ES-I3 (cell line): ENCODE measurements around the gene USH2A.

ENCODE experiments used
- H3K36me3 ChIP-seq: 2 replicates; pipeline ENCODE4 v1.6.1; 2013; ENCODE audit warnings: mild to moderate bottlenecking, low read length, control low read depth, moderate library complexity; ENCODE audit not compliant: insufficient read depth
- H3K4me1 ChIP-seq: 2 replicates; pipeline ENCODE4 v1.6.1; 2013; ENCODE audit warnings: mild to moderate bottlenecking, control low read depth, low read length; ENCODE audit not compliant: insufficient read depth
- H3K9ac ChIP-seq: 2 replicates; pipeline ENCODE4 v1.6.1; 2013; ENCODE audit warnings: low read depth, mild to moderate bottlenecking, low read length, moderate library complexity
- H3K9me3 ChIP-seq: 2 replicates; pipeline ENCODE4 v1.6.1; 2013; ENCODE audit warnings: mild to moderate bottlenecking, low read length, moderate library complexity; ENCODE audit not compliant: control insufficient read depth, insufficient read depth

Gene USH2A

DNA sequence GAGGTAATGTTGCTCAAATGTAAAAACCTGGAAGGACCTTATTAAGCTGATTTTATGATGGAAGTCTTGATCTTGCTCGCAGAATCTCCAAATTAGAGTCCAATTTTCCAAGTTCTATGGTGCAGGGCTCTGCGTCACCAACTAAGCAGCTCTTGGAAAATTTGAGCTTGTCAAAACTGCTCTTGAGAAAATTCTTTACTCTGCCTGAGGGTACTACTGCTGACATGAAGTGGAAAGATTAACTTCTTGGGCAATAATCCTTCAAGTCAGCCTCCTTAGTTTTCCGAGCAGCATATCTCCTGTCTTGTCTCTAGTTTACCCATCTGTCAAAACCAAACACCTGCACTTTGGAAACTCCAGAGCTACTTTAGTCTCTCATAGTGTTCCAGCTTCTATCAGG, 562.4 kb downstream of the USH2A start:
- no peak overlapping the region for H3K9ac ChIP-seq
- no peaks in the 10 kb centered on the region for H3K36me3 ChIP-seq
- H3K9me3 ChIP-seq, result no peaks in the 10 kb centered on the region; the same call in 1 of the 2 replicates
- H3K4me1 ChIP-seq, result no peaks in the 10 kb centered on the region

DNA sequence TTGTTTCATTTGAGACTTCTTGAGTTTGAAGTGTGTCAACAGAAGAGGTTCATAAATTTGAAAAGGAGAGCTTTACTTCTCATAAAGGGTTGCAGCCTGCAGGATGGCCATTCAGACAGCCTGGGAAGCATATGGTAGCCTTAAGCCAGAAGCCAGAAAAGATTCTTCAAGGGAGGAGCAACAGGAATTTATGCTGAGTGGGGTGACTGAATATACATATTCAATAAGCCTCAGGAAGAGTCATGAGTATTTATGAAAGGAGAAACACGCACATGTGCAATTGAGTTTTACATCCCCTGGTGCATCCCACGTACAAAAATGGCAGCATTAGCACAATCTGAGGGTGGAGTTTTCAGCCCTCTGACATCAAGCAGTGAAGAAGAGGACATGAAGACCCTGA, 565.9 kb downstream of the USH2A start:
- H3K9ac ChIP-seq, result no peak overlapping the region
- no peaks in the 10 kb centered on the region for H3K36me3 ChIP-seq
- peaks cover 7% of the 10 kb centered on the region for H3K9me3 ChIP-seq
- no peaks in the 10 kb centered on the region for H3K4me1 ChIP-seq

DNA sequence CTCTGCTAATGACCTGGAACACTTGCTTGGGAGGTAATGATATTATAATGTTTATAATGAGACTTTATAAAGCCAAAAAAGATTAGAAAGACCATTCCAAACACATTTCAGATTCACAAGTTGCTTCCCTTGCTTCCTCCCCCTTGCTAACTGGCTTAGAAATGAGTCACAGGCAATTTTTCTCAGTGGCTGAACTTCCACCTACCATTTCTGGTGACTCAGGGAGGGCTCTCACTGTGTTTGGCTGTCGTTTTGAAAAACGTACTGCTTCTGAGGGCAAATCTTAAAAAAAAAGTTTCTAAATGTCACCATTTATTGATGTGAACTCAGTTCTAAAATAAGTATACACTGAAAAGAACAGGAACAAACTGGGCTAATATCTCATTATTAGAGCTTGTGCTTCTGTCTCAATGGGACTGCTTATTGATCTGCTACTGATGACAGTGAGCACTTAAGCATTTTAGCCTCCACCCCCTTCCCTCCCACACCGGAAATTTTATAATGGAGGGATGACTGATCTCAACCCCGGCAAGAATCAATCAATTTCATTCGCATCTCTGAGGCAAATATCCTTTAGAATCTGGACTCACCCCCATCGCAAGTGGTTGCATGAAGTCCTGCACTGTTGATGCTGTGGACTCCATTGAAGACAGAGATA, 577.9 kb downstream of the USH2A start:
- Histone ChIP-seq H3K9me3 (no peaks in the 10 kb centered on the region; the same call in 1 of the 2 replicates), H3K4me1 (no peaks in the 10 kb centered on the region), H3K9ac (no peak overlapping the region), H3K36me3 (no peaks in the 10 kb centered on the region; the same call in 1 of the 2 replicates)

DNA sequence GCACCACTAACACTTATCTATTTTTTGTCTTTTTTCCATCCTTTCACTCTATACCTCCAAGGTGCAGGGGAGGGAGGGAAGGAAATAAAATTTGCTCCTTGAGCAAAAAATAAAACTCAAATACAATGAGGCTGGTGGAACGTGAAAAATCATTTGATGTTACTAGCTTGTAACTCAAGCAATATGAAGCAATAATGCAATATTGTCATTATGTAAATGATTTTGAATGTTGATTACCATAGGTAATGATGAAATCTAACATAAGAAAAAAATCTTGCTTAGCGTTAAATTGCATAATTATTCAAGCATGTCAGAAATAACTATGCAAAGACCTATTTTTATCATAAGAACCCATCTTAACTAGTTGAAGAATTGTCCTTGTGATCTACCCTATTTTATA, 578.5 kb downstream of the USH2A start:
- H3K9ac ChIP-seq, result no peak overlapping the region
- no peaks in the 10 kb centered on the region; the same call in 1 of the 2 replicates for H3K9me3 ChIP-seq
- no peaks in the 10 kb centered on the region; the same call in 1 of the 2 replicates for H3K36me3 ChIP-seq
- H3K4me1 ChIP-seq, result no peaks in the 10 kb centered on the region

DNA sequence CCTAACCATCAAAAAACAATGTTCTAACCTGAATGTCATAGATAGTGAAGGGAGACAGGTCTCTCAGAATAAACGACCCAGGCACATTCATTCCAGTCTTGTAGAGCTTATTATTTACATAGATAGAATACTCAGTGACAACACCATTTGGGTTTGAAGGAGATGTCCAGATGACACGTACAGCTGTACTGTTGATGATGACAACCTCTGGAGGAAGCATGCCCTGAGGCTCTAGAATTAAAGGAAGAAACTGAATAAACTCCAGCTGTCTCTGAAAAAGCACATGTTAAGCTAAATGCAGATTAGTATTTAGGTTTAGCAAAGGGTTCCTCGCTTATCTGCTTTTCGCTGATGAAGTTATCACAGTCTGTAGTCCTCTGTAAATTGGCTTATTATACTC, 579.0 kb downstream of the USH2A start:
- H3K9me3 ChIP-seq, result no peaks in the 10 kb centered on the region; the same call in 1 of the 2 replicates
- no peaks in the 10 kb centered on the region; the same call in 1 of the 2 replicates for H3K36me3 ChIP-seq
- no peak overlapping the region for H3K9ac ChIP-seq
- no peaks in the 10 kb centered on the region for H3K4me1 ChIP-seq

DNA sequence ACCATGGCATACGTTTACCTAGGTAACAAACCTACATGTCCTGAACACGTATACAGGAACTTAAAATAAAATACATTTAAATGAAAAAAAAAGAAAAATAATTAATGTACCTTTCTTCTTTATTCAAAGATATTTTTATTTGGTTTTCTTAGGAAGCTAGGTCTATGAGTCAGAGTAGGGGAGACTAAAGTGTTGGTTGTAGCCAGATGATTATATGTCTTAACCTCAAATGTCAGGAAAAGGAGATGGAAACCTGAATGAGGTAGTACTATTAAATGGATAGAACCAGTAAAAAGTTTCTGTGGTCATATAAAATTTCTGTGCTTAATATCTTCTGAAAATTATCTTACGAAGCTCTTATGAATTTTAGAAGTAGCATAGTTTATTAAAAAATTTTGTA, 580.3 kb downstream of the USH2A start:
- Histone ChIP-seq H3K9ac (no peak overlapping the region), H3K36me3 (no peaks in the 10 kb centered on the region; the same call in 1 of the 2 replicates)

DNA sequence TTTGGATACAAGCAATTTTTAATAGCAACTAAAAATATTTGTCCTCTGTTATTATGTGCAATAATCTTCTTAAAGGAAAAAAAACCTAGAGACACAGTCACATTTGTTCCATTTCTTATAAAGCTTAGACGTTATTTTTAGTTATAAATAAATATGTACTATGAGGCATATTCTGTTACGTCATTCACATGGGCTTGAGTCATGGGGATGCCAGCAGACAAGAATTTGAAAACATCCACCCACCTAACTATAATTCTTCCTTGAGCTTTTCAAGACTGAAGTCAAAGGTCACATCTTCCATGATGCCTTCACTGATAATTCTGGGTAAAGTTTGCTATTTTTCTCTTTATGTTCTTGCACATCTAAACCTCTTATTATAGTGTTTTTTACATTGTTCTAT, 587.3 kb downstream of the USH2A start:
- Histone ChIP-seq H3K4me1 (no peaks in the 10 kb centered on the region; the same call in 1 of the 2 replicates), H3K36me3 (no peaks in the 10 kb centered on the region), H3K9ac (no peak overlapping the region), H3K9me3 (no peaks in the 10 kb centered on the region; the same call in 1 of the 2 replicates)

More for the DNA sequence above, 580.3 kb downstream of the USH2A start:
- Histone ChIP-seq H3K9me3 (no peaks in the 10 kb centered on the region; the same call in 1 of the 2 replicates), H3K4me1 (no peaks in the 10 kb centered on the region)

DNA sequence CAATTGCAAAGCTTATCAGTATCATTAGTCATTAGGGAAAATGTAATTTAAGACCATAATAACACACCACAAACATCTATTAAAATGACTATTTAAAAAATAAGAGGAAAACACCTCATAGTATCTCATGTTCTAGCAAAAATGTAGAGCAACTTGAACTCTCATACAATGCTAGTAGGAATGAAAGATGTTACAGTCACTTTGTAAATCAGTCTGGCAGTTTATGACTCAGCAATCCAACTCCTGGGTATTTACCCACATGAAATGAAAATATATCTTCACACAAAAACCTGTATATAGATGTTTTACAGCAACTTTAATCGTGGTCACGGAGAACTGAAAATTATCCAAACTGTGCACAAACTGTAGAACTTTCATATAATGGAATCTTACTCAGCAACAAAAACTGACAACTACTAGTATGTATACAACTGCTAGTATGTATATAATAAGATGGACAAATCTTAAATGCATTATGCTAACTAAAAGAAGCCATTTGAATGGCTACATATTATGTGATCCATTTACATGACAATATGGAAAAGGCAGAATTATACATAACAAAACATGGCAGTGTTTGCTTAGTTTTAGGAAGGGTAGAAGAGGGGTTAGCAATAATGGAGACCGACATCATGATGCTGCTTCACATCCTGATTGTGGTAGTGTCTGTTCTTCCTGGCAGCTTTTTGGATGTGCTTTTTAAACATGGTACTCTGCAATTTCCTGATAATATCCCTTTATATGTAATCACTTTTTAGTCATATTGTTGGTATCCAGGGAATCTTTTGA, 589.1 kb downstream of the USH2A start:
- Histone ChIP-seq H3K4me1 (no peaks in the 10 kb centered on the region; the same call in 1 of the 2 replicates), H3K36me3 (no peaks in the 10 kb centered on the region), H3K9me3 (peaks cover 6% of the 10 kb centered on the region; the same call in 1 of the 2 replicates), H3K9ac (no peak overlapping the region)

DNA sequence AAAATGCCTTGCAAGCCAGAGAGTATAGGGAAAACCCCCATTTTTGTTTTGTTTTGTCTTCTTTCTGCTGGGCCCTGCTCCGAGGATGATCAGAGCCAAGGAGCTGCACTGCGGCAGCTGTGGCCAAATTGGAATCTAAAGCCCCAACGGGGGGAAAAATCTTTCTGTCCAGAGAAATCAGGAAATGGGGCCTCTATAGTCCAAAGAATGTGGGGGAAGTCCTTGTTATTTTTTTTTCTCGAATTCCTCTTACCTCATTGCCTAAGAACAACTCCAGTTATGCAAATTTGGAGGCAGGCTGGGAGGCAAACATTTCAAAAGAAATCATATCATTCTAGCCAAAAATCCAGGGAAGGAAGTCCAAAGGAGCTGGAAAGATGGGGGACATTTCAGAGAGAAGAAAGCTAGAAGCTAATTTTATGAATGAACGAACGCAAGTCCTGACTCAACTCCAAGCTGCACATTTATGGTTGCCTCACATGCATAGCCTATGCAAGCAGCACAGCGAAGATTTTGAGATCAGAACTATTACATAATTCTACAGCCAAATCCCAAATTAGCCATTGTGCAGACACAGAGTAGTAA, 592.9 kb downstream of the USH2A start:
- Histone ChIP-seq H3K36me3 (no peaks in the 10 kb centered on the region), H3K9me3 (peaks cover 6% of the 10 kb centered on the region; the same call in 1 of the 2 replicates), H3K9ac (no peak overlapping the region), H3K4me1 (no peaks in the 10 kb centered on the region; the same call in 1 of the 2 replicates)

DNA sequence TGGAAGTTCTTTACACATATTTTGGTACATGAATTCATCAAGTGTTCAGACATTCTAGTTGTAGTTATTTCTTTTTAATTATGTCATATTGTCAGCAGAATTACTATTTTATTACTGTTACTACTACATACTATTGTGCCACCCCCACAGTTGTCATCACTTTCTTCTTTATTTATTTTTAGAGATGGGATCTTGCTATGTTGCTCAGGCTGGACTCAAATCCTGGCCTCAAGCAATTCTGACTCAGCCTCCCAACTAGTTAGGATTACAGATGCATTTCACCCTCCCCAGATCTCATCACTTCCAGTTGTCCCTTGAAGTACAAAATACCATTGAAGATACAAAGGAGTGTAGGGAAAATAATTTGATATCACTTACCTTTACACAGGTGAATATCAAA, 598.2 kb downstream of the USH2A start:
- Histone ChIP-seq H3K36me3 (no peaks in the 10 kb centered on the region), H3K4me1 (no peaks in the 10 kb centered on the region), H3K9ac (no peak overlapping the region), H3K9me3 (0 out of 2 replicates have a peak, but pooled peaks cover under 1% of the 10 kb centered on the region)

DNA sequence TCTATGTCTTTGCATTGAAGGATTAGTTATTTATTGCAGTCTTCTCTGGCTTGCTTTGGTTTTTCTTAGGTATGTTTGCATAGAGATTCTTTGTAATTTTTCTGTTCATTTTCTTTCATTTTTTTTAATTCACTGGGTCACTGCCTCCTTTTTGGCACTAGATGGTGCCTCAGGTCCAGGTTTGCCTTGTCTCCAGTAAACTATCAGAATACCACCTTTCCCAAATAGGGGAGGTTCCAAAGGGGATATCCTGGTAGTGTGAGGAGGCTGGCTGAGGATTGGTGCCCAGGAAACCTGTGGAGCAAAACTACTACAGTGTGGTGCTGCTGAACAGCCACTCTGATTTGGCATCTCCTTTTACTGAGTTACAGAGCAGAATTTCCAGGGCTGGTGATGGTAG, 599.0 kb downstream of the USH2A start:
- Histone ChIP-seq H3K4me1 (no peaks in the 10 kb centered on the region), H3K9ac (no peak overlapping the region), H3K9me3 (no peaks in the 10 kb centered on the region), H3K36me3 (no peaks in the 10 kb centered on the region)

DNA sequence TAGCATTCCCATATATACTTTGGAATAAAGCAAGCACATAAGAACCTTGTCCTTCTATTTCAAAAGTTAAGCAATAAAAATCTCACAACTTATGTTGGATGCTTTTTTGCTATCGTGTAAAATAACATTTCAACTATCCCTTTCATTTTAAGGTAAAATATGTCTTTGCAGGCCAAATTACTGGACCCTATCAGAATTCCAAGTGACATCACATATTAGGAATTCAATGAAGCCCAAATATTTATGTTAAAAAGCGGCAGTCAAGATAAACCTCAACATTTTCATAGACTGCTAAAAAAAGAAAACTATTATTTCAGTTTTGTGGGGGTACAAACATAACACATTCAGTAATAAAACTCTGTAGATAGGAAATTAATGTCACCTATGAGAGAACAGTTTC, 604.1 kb downstream of the USH2A start:
- H3K9ac ChIP-seq, result no peak overlapping the region
- no peaks in the 10 kb centered on the region for H3K9me3 ChIP-seq
- H3K4me1 ChIP-seq, result no peaks in the 10 kb centered on the region
- no peaks in the 10 kb centered on the region for H3K36me3 ChIP-seq

DNA sequence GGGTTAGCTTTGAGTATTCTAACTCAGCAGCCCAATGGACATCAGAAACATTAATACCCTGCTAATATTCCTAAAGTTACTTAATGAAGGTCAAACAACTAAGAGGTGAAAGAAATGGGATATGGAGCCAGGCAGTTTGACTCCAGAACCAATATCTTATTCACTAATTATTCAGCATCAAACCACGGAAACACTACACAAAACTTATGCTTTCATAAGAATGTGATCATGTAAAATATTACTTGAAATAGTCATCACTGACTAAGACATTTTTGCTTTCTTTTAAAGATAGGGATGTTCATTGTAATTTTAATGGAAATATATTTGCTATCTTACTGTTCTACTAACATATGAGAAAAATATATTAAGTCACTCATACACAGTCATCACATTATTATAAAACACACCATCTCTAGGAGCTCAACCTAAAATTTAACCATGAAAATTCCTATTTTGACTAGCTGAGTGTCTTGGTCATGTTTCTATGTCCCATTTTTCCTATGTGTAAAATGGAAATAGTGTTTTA, 615.3 kb downstream of the USH2A start:
- H3K9me3 ChIP-seq, result no peaks in the 10 kb centered on the region
- no peak overlapping the region for H3K9ac ChIP-seq
- H3K36me3 ChIP-seq, result no peaks in the 10 kb centered on the region
- no peaks in the 10 kb centered on the region for H3K4me1 ChIP-seq

DNA sequence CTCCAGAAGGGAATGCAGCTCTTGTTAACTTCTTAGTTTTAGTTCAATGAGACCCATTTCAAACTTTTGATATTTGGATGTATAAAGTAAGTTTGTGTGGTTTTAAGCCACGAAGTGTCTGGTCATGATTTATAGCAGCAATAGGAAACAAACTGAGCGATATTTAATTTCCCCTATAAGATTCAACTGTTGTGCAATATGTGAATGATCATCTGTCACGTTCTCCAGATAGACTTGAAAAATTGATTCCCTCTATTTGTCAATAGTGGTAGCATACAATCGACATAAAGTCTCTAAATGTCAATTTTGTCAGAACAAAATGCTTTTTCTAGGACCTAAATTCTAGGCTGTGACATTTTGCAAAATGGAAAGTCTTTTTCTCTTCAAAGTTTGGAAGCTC, 616.0 kb downstream of the USH2A start:
- H3K9ac ChIP-seq, result no peak overlapping the region
- no peaks in the 10 kb centered on the region for H3K9me3 ChIP-seq
- no peaks in the 10 kb centered on the region for H3K4me1 ChIP-seq
- no peaks in the 10 kb centered on the region for H3K36me3 ChIP-seq
